MM.1S (cell line): Measurements from ENCODE around the gene WRAP73.

ENCODE experiments used
- DNase-seq: peaks from one replicate; pipeline ENCODE4 v3.0.0-alpha.2; 2015
- H2AFZ ChIP-seq: fragments of 300-600 bp; sonication (generic); 2 replicates; pipeline ENCODE4 v1.6.0; 2016; ENCODE audit warnings: antibody characterized with exemption, low read length
- H3F3A ChIP-seq: fragments of 300-600 bp; sonication (generic); 2 replicates; pipeline ENCODE4 v1.6.1; 2016; ENCODE audit warnings: mild to moderate bottlenecking, antibody characterized with exemption, low read length, moderate library complexity, mixed read lengths; ENCODE audit not compliant: insufficient read depth
- H3K27ac ChIP-seq: fragments of 300-600 bp; sonication (generic); 2 replicates; pipeline ENCODE4 v1.5.1; 2016; ENCODE audit warnings: mild to moderate bottlenecking, low read length
- H3K27me3 ChIP-seq: fragments of 300-600 bp; sonication (generic); replicated peaks from 2 replicates; pipeline ENCODE4 v1.6.0; 2016; ENCODE audit warnings: low read length; ENCODE audit not compliant: insufficient read depth
- H3K36me3 ChIP-seq: fragments of 300-600 bp; sonication (generic); replicated peaks from 2 replicates; pipeline ENCODE4 v1.6.1; 2016; ENCODE audit warnings: mild to moderate bottlenecking, low read length, mixed read lengths; ENCODE audit not compliant: insufficient read depth
- H3K4me1 ChIP-seq: fragments of 300-600 bp; sonication (generic); 2 replicates; pipeline ENCODE4 v1.6.1; 2016; ENCODE audit warnings: low read length, mixed read lengths
- H3K4me2 ChIP-seq: fragments of 300-600 bp; sonication (generic); 2 replicates; pipeline ENCODE4 v1.6.0; 2016; ENCODE audit warnings: low read depth, low read length
- H3K4me3 ChIP-seq: fragments of 300-600 bp; sonication (generic); 2 replicates; pipeline ENCODE4 v1.5.1; 2016; ENCODE audit warnings: low read length, mixed read lengths
- H3K79me2 ChIP-seq: fragments of 300-600 bp; sonication (generic); 2 replicates; pipeline ENCODE4 v1.6.1; 2016; ENCODE audit warnings: mixed run types, low read length, mixed read lengths
- H3K9ac ChIP-seq: fragments of 300-600 bp; sonication (generic); 2 replicates; pipeline ENCODE4 v1.6.1; 2016; ENCODE audit warnings: low read length, mixed read lengths
- H3K9me2 ChIP-seq: fragments of 300-600 bp; sonication (generic); replicated peaks from 2 replicates; pipeline ENCODE4 v1.6.1; 2016; ENCODE audit warnings: mild to moderate bottlenecking, low read length, mixed read lengths; ENCODE audit not compliant: insufficient read depth
- H3K9me3 ChIP-seq: fragments of 300-600 bp; sonication (generic); replicated peaks from 2 replicates; pipeline ENCODE4 v1.6.1; 2016; ENCODE audit warnings: mild to moderate bottlenecking, low read length, mixed read lengths; ENCODE audit not compliant: insufficient read depth
- H4K20me1 ChIP-seq: fragments of 300-600 bp; sonication (generic); 2 replicates; pipeline ENCODE4 v1.6.1; 2016; ENCODE audit warnings: mild to moderate bottlenecking, low read length, moderate library complexity, mixed read lengths; ENCODE audit not compliant: insufficient read depth
- EZH2 ChIP-seq: fragments of 300-600 bp; sonication (generic); optimal IDR thresholded peaks from 2 replicates; pipeline ENCODE3; 2017; ENCODE audit warnings: low read depth, mild to moderate bottlenecking, antibody characterized with exemption, low read length, mixed read lengths
- EZH2phosphoT487 ChIP-seq: fragments of 300-600 bp; sonication (generic); IDR thresholded peaks from 2 replicates; pipeline ENCODE4 v1.6.1; 2018; ENCODE audit warnings: antibody characterized with exemption, low read length
- TF ChIP-seq, protein P1 (sequence below): fragments of 300-600 bp; sonication (generic); IDR thresholded peaks from 2 replicates; pipeline ENCODE4 v1.5.1; 2016; ENCODE audit warnings: antibody characterized with exemption, low read length, mixed read lengths

The WRAP73 gene

DNA sequence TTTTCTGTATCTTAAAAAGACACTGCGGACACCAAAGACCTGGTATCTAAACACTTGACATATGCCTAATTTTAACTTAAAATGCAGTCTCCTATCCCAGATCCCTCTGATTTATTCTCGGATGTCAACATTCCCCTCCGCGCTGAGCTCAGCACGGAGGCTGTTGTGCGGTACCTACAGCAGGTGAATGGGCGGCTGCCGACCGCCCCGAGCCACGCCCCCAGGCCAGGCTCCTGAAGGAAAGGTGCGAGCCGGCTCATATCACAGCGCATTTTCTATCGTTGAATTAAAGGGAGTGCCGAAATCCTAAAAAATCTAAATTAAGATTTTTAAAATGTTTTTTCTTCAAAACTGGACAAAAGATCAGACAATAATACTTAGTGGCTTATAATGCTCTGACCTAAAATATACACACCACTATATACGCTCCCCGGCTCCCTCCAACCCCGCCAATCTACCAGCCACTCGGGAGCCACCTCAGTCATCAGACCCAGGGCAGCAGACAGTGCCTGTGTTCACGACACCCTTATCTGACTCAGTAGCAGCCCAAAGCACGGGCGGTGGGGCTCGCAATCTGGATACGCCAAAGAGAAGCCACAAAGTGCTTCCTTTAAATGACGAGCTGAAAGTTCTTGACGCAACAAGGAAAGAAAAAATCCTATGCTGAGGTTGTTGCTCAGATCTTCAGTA is 4.1 kb downstream of the WRAP73 start:
- Histone ChIP-seq H3K9me3 (no peaks in the 10 kb centered on the region), H3K9ac (no peak overlapping the region), H3K36me3 (no peaks in the 10 kb centered on the region), H3K79me2 (peaks cover 21% of the 10 kb centered on the region), H3K4me1 (peaks cover 15% of the 10 kb centered on the region; the same call in 1 of the 2 replicates), H3K27me3 (no peaks in the 10 kb centered on the region), H2AFZ (no peak overlapping the region), H3K4me3 (no peak overlapping the region), H3K27ac (no peak overlapping the region), H3K9me2 (no peaks in the 10 kb centered on the region), H4K20me1 (no peaks in the 10 kb centered on the region), H3F3A (no peaks in the 10 kb centered on the region; the same call in 1 of the 2 replicates), H3K4me2 (no peak overlapping the region)
- DNase-seq, result no peak
- TF ChIP-seq EZH2phosphoT487, result no peak
- TF ChIP-seq, protein P1, sequence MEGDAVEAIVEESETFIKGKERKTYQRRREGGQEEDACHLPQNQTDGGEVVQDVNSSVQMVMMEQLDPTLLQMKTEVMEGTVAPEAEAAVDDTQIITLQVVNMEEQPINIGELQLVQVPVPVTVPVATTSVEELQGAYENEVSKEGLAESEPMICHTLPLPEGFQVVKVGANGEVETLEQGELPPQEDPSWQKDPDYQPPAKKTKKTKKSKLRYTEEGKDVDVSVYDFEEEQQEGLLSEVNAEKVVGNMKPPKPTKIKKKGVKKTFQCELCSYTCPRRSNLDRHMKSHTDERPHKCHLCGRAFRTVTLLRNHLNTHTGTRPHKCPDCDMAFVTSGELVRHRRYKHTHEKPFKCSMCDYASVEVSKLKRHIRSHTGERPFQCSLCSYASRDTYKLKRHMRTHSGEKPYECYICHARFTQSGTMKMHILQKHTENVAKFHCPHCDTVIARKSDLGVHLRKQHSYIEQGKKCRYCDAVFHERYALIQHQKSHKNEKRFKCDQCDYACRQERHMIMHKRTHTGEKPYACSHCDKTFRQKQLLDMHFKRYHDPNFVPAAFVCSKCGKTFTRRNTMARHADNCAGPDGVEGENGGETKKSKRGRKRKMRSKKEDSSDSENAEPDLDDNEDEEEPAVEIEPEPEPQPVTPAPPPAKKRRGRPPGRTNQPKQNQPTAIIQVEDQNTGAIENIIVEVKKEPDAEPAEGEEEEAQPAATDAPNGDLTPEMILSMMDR, result no peak
- TF ChIP-seq EZH2, result no peak

DNA sequence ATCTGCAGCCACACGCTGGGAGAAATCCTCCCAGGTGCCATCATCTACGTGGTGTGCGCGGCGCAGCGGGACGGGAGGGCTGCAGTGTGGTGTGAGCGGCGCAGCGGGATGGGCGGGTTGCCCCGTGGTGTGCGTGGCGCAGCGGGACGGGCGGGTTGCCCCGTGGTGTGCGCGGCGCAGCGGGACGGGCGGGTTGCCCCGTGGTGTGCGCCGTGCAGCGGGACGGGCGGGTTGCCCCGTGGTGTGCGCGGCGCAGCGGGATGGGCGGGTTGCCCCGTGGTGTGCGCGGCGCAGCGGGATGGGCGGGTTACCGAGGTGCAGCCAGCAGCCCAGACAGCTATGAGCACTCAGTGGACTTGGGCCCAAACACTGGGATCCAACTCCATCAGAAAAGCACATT is 4.7 kb downstream of the WRAP73 start:
- Histone ChIP-seq H3K4me1 (peaks cover 15% of the 10 kb centered on the region; the same call in 1 of the 2 replicates), H3K9me3 (no peaks in the 10 kb centered on the region)

DNA sequence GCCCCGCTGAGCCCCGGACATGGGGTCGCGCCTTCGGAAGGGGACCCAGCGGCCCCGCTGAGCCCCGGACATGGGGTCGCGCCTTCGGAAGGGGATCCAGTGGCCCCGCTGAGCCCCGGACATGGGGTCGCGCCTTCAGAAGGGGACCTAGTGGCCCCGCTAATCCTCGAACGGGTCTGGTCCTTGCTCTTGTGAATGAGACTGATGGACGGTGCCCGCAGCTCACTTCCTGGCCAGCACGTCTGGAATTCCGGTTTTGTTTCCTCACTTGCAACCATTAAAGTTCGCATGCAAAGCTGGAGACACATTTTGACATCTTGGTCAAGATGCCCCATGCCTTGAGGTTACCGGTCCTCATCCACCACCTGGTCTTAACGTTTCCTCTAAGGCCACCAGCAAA is 5.6 kb downstream of the WRAP73 start:
- no peaks in the 10 kb centered on the region for H3K36me3 ChIP-seq
- no peak overlapping the region for H2AFZ ChIP-seq
- H3K79me2 ChIP-seq, result peaks cover 16% of the 10 kb centered on the region
- no peak overlapping the region for H3K9ac ChIP-seq
- no peaks in the 10 kb centered on the region for H3K27me3 ChIP-seq
- no peaks in the 10 kb centered on the region for H3K9me3 ChIP-seq
- H3K4me1 ChIP-seq, result peaks cover 15% of the 10 kb centered on the region; the same call in 1 of the 2 replicates
- H3K4me2 ChIP-seq, result no peak overlapping the region
- H3K9me2 ChIP-seq, result no peaks in the 10 kb centered on the region
- H4K20me1 ChIP-seq, result no peaks in the 10 kb centered on the region
- H3F3A ChIP-seq, result no peaks in the 10 kb centered on the region; the same call in 1 of the 2 replicates
- no peak for DNase-seq
- no peak for TF ChIP-seq EZH2
- TF ChIP-seq, protein P1, result no peak
- no peak for TF ChIP-seq EZH2phosphoT487
- no peak overlapping the region for H3K27ac ChIP-seq
- no peak overlapping the region for H3K4me3 ChIP-seq

More for the DNA sequence above, 4.7 kb downstream of the WRAP73 start:
- Histone ChIP-seq H3K79me2 (peaks cover 21% of the 10 kb centered on the region), H3K36me3 (no peaks in the 10 kb centered on the region), H2AFZ (no peak overlapping the region), H4K20me1 (no peaks in the 10 kb centered on the region), H3K27me3 (no peaks in the 10 kb centered on the region), H3K4me2 (no peak overlapping the region), H3F3A (no peaks in the 10 kb centered on the region; the same call in 1 of the 2 replicates), H3K9ac (no peak overlapping the region), H3K27ac (no peak overlapping the region), H3K9me2 (no peaks in the 10 kb centered on the region), H3K4me3 (no peak overlapping the region)
- TF ChIP-seq EZH2, result no peak
- TF ChIP-seq, protein P1, result no peak
- no peak for TF ChIP-seq EZH2phosphoT487
- no peak for DNase-seq
